Ammon's horn (tissue), 1 donor: Measurements from ENCODE around the gene ITPR3.
A peak's percentile ranks its signal among the peaks of the same experiment; 100 is the strongest.

Experiments
- DNase-seq: peaks from one replicate; pipeline ENCODE4 v3.0.0-alpha.2; 2016; ENCODE audit warnings: low spot score

Gene ITPR3

GRCh38 chr6:33686981-33687975 lies 66.2 kb downstream of the ITPR3 start:
- DNase-seq, result no peak

- DNase-seq, result no peak
Measured at GRCh38 chr6:33688006-33688405, 66.9 kb downstream of the ITPR3 start.

- DNase-seq, result no peak
Measured at GRCh38 chr6:33688451-33689147, 67.5 kb downstream of the ITPR3 start.

DNA sequence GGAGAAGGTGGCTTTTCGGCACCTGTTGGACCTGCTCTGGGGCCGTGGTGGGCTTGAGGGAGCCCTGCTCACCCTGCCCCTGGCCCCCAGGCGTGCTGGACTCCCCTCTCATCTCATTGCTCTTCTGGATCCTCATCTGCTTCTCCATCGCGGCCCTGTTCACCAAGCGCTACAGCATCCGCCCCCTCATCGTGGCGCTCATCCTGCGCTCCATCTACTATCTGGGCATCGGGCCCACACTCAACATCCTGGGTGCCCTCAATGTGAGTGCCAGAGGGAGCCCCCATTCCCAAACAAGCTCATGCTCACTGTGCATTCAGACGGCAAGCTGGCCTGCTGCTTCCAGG lies 68.0 kb downstream of the ITPR3 start:
- DNase-seq, result peak; percentile 58

- no peak for DNase-seq
Measured at GRCh38 chr6:33689879-33690278, 68.8 kb downstream of the ITPR3 start.

DNA sequence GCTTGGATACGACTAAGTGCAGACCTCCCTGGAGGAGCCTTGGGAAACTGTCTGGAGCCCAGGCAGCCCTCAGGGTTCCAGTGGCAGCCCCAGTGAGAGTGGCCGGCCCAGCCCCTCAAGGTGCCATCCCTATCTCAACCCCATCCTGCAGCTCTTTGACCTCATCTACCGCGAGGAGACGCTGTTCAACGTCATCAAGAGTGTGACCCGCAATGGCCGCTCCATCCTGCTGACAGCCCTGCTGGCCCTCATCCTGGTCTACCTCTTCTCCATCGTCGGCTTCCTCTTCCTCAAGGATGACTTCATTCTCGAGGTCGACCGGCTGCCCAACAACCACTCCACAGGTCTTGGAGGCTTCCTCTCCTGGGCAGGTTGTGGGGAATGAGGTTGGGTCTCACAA lies 69.6 kb downstream of the ITPR3 start:
- DNase-seq, result no peak

DNA sequence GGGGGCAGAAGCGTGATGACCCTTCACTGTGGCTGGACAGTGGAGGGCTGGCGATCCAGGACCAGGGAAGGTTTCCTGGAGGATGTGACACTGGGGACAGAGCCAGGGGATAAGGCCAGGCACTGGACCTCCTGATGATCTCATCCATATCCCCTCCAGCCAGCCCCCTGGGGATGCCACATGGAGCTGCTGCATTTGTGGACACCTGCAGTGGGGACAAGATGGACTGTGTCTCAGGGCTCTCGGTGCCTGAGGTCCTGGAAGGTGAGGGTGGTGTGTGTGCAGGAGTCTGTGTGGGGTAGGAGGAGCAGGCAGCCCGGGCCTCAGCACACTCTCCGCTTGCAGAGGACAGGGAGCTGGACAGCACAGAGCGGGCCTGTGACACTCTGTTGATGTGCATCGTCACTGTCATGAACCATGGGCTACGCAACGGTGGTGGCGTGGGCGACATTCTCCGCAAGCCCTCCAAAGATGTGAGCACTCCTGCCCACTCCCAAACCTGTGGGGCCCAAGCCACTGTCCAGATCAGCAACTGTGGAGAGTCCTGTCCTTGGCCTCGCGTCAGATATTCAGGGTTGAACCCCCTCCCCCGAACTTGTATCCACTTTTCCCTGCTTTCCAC lies 70.4 kb downstream of the ITPR3 start:
- DNase-seq, result no peak

DNA sequence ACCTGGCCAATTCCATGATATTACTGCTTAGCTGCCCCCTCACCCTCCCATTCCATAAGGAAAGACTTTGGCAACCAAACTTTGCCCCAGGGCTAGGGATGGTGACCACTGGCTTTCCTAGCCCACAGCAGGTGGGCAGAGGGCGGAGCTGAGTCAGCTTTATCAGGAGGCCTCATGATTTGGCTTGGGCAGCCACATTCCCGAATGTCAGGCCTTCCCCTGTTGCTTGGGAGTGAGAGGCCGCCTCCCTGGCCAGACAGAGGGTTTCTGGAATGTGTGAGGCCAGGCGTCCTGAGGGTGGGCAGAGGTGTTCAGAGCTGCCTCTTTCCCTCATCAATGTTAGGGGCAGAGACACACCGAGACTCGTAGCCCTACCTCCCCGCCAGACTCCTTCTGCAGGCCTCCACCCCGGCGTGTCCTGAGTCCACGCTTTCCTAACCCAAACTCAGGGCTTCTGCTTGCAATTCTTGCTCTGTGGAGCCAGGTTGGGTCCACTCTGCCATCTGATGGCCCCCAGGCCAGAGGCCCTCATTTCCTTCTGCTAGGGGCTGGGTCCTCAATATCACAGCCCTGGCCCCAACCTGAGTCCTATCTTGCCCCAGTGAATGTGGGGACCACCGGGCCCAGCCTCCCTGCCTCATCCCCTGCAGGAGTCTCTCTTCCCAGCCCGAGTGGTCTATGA lies 71.1 kb downstream of the ITPR3 start:
- no peak for DNase-seq

- DNase-seq, result peak; percentile 17
Measured at GRCh38 chr6:33692760-33693158, 71.6 kb downstream of the ITPR3 start.

DNA sequence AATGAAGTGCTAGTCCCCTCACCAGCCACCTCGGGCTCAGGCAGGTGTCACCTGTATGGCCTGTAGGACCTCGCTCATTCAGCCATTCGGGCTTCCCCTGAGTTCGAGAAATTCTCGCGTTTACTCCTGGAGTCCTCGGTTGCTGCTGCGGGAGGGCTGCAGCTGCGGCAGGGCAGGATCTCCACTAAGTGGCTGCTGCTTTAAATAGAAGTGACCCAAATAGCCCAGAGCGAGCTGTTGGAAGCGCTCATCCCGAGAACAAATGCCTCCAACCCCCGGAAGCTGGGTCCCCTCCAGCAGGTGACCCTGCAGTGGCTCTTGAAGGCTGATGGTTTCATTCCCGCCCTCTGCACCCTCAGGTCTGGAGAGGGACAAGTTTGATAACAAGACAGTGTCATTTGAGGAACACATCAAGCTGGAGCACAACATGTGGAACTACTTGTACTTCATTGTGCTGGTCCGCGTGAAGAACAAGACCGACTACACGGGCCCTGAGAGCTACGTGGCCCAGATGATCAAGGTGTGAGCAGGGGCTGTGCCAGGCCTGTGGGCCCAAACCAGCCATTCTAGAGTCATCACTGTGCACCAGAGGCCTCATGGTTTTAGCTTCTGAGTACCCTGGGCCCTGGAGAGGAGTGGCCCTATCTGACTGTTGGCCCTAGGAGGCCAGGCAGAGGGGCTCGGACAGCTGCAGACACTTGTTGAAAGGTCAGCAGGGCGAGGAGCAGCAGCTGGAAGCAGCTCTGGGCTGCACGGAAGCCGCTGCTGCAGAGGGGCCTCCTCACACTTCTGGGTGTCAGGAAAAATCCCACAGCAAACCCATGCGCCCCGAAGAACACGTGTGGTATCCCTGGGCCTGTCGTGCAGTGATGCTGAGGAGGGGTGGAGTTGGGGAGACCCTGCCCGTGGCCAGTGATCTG lies 72.3 kb downstream of the ITPR3 start:
- DNase-seq, result no peak

- DNase-seq, result peak; percentile 24
Measured at GRCh38 chr6:33694401-33694931, 73.3 kb downstream of the ITPR3 start.

DNA sequence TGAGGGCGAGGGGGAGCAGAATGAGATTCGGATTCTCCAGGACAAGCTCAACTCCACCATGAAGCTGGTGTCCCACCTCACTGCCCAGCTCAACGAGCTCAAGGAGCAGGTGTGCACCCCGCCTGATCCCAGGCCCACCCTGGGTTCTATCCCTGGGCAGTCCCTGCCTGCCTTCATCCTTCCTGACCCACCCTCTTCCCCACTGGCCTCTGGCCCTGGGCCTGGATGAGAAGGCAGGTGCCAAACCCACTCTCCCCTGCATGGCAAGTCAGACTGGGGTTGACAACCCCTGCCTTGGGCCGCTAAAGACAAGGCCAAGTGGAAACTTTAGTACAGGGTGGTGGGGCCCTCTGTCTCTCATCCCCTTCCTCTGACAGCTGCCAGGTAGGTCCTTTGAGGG lies 73.9 kb downstream of the ITPR3 start:
- DNase-seq, result no peak

DNA sequence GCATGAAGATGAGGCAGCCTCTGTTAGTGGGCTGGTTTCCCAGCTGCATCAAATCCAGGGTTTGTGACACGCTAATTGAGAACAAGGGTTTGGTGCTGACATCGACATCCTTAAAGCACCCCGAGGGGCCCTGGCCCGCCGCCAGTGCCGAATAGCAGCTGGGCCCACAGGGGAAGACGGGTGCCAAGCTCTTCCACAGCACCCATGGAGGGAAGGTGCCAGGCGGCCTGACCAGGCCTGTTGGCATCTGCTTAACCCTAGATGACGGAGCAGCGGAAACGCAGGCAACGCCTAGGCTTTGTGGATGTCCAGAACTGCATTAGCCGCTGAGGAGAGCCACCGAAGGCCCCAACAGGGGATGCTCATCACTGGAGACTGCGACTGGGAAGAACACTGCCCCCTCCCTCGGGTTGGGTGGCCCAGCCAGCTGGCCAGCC lies 74.3 kb downstream of the ITPR3 start:
- peak; percentile 32 for DNase-seq

GRCh38 chr6:33696076-33696475 lies 75.0 kb downstream of the ITPR3 start:
- no peak for DNase-seq

GRCh38 chr6:33696548-33697518 lies 75.7 kb downstream of the ITPR3 start:
- peak; percentile 49 for DNase-seq

DNA sequence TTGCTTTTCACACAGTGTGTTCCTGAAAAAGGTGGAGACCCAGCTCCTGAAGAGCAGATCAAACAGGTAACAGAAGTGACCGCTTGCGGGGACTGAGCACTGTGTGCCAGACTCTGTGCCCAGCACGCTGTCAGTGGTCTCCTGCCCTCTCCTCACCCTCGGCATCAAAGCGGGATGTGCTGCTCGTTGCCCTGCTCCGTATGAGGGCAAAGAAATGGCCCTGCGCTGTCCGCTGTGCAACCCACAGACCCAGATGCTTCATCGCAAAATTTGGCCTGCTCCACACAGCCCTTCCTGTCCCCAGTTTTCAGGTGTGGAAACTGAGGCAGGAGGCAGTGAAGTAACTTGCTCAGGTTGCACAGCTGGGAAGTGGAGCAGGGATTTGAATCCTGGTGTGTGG lies 76.7 kb downstream of the ITPR3 start:
- DNase-seq, result no peak

GRCh38 chr6:33698494-33698893 lies 77.4 kb downstream of the ITPR3 start:
- no peak for DNase-seq

DNA sequence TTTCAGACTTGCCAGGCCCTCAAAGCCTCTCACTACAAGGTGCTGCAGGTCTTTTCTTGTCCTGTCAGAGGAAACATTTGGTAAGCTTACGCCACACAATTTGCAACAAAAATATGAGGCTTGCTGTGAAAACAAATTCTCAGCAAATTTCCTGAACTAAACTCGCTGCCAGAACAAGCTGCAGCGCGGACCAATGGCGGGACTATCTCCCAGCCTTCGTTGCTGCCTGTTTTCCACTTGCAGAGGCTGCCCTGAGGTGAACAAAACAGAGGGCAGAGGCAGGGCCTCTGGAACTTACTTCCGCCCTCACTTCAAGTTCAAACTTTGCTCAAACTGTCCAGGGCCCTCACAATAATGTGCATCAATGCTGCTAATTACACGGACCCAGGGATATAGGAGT lies 78.0 kb downstream of the ITPR3 start:
- DNase-seq, result no peak

GRCh38 chr6:33699739-33700138 lies 78.6 kb downstream of the ITPR3 start:
- DNase-seq, result no peak
